Activated CD4-positive, alpha-beta memory T cell treated with anti-CD3 and anti-CD28 coated beads, Interleukin-2, amount 10 ng/mL, durations not matched to agents 7 days and 5 days (primary cell): ENCODE results near the gene AIF1L. TPM values are rescaled to one million over a fixed set of nuclear protein-coding genes. Genes with fewer than 3 reads are reported as not detected.

Source experiments
- total RNA-seq, 2 experiments: library from RNA; stranded (reverse); gene quantifications; one replicate each; pipeline ENCODE4 v1.2.3, GENCODE V29; 2021

AIF1L gene
- total RNA-seq, 2 experiments from 2014 or later, result 0.30 to 0.50 TPM

Other genes with a start within 250 kb of the AIF1L start
- not detected for gene QRFP, start 199.7 kb upstream of the AIF1L start, total RNA-seq
- not detected for gene FIBCD1, start 157.3 kb upstream of the AIF1L start, total RNA-seq
- not detected for gene LAMC3, start 87.4 kb upstream of the AIF1L start, total RNA-seq
- 10 to 100 TPM; 43.8 to 51.3 TPM for gene NUP214, start 29.1 kb downstream of the AIF1L start, total RNA-seq
- 10 to 100 TPM; 86.5 to 88.7 TPM for gene FAM78A, start 180.0 kb downstream of the AIF1L start, total RNA-seq
- not detected for gene PLPP7, start 193.2 kb downstream of the AIF1L start, total RNA-seq